MCF 10A (cell line): ENCODE measurements around the gene BACH2. TPM values are rescaled to one million over a fixed set of nuclear protein-coding genes. Genes with fewer than 3 reads are reported as not detected.

Source experiments
- BruUV-seq: library from RNA; stranded (reverse); fragments of 400-500 nt; replicated peaks from 2 replicates; lab custom pipeline; 2021; lab: Mats Ljungman, UMichigan
- CTCF ChIA-PET: fragments of 300-600 bp; sonication (Branson Sonifier 250); formaldehyde crosslinking; extraction: SDS; loops from one replicate; lab custom pipeline; 2021; ENCODE audit warnings: antibody characterized with exemption, inconsistent platforms; lab: Yijun Ruan, JAX
- POLR2A ChIA-PET: fragments of 300-600, 350-650 bp; sonication (Branson Sonifier 250); formaldehyde crosslinking; extraction: SDS; loops from one replicate; lab custom pipeline; 2020; ENCODE audit warnings: antibody characterized with exemption, inconsistent platforms; lab: Yijun Ruan, JAX
- DNase-seq: peaks from one replicate; pipeline ENCODE4 v3.0.0-alpha.2; 2018; ENCODE audit not compliant: unreplicated experiment
- H3K27ac Mint-ChIP-seq: one replicate; pipeline ENCODE4 v1.8.0; 2022; ENCODE audit warnings: mild to moderate bottlenecking, low read depth, mixed read lengths; ENCODE audit not compliant: unreplicated experiment
- H3K27me3 Mint-ChIP-seq: one replicate; pipeline ENCODE4 v1.8.0; 2022; ENCODE audit warnings: mixed read lengths; ENCODE audit not compliant: insufficient read depth, unreplicated experiment
- H3K36me3 Mint-ChIP-seq: one replicate; pipeline ENCODE4 v1.8.0; 2022; ENCODE audit warnings: mild to moderate bottlenecking, moderate library complexity, mixed read lengths; ENCODE audit not compliant: insufficient read depth, unreplicated experiment
- H3K4me1 Mint-ChIP-seq: one replicate; pipeline ENCODE4 v1.8.0; 2022; ENCODE audit warnings: mixed read lengths; ENCODE audit not compliant: insufficient read depth, unreplicated experiment
- H3K4me3 Mint-ChIP-seq: one replicate; pipeline ENCODE4 v1.8.0; 2022; ENCODE audit warnings: mild to moderate bottlenecking, moderate library complexity, mixed read lengths; ENCODE audit not compliant: unreplicated experiment
- H3K9me3 Mint-ChIP-seq: one replicate; pipeline ENCODE4 v1.8.0; 2022; ENCODE audit warnings: mixed read lengths; ENCODE audit not compliant: unreplicated experiment
- intact Hi-C: fragments of 100-400 bp; cut with micrococcal nuclease; formaldehyde crosslinking; loops from 2 replicates; pipeline ENCODE4 v1.14.1; 2022
- total RNA-seq: library from RNA; stranded (reverse); gene quantifications from 2 replicates; pipeline ENCODE4 v1.2.3, GENCODE V29; 2022
- TF ChIP-seq, protein P1 (sequence below): fragments of 200-600 bp; IDR thresholded peaks from one replicate; pipeline ENCODE4 v1.8.0; 2022; ENCODE audit warnings: antibody characterized with exemption, mild to moderate bottlenecking; ENCODE audit not compliant: unreplicated experiment

Gene BACH2
- total RNA-seq, 1 experiment from 2014 or later = 9.9 TPM

DNA sequence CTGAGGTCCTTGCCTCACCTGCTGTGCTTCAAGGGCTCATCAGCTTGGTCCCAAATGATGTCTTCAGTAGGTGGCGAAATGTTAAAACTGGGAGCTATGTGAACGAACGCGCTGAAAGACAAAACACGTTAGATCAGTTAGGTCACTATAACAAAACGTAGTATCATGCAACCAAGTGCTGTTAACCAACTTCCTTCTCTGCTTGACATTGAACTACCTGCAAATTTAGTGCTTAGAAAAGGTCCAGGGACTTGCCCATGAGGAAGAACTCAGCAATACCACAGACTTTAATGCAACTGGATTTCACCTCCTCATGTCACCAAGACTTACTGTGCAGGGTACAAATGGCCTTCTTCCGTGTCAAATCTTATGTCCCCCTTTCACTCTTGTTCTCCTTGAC is 24.8 kb downstream of the BACH2 start:
- intact Hi-C loops = no loop called here
- CTCF ChIA-PET = interaction anchor here (0.7 to 1.3 kb wide), 2 partner anchors 13 to 15 kb away, joined by 3 to 4 read pairs; no protein-coding TSS in a partner anchor
- TF ChIP-seq, protein P1, sequence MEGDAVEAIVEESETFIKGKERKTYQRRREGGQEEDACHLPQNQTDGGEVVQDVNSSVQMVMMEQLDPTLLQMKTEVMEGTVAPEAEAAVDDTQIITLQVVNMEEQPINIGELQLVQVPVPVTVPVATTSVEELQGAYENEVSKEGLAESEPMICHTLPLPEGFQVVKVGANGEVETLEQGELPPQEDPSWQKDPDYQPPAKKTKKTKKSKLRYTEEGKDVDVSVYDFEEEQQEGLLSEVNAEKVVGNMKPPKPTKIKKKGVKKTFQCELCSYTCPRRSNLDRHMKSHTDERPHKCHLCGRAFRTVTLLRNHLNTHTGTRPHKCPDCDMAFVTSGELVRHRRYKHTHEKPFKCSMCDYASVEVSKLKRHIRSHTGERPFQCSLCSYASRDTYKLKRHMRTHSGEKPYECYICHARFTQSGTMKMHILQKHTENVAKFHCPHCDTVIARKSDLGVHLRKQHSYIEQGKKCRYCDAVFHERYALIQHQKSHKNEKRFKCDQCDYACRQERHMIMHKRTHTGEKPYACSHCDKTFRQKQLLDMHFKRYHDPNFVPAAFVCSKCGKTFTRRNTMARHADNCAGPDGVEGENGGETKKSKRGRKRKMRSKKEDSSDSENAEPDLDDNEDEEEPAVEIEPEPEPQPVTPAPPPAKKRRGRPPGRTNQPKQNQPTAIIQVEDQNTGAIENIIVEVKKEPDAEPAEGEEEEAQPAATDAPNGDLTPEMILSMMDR = no peak
- BruUV-seq = no TSS peak
- POLR2A ChIA-PET = interaction anchor here (0.6 kb wide), 1 partner anchor 203 kb away, joined by 4 read pairs; no protein-coding TSS in a partner anchor
- H3K27me3 Mint-ChIP-seq = no peaks in the 10 kb centered on the region
- DNase-seq = no peak
- H3K4me3 Mint-ChIP-seq = no peak overlapping the region
- H3K36me3 Mint-ChIP-seq = peaks cover 5% of the 10 kb centered on the region
- no peak overlapping the region for H3K27ac Mint-ChIP-seq
- peaks cover 9% of the 10 kb centered on the region for H3K4me1 Mint-ChIP-seq
- no peaks in the 10 kb centered on the region for H3K9me3 Mint-ChIP-seq

DNA sequence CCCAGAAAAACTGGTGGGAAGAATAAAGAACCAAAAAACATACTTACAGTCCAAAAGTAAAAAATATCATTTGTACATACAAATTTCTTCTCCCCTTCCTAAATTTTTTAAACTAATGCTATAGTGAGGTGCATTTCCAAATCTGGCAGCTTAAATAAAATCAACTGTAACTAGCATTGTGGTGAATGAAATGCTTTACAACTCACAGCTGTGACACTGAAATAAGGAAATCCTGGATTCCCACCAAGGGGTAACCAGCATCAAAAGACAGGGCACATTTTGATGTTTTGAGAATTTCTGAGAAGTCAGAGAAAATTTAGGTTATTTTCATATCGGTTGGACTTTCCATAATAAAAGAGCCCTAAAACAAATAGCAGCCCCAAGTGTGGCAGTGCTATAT is 27.3 kb downstream of the BACH2 start:
- no peaks in the 10 kb centered on the region for H3K27me3 Mint-ChIP-seq
- H3K4me1 Mint-ChIP-seq = peaks cover 9% of the 10 kb centered on the region
- ChIA-PET POLR2A (interaction anchor here (1.7 kb wide), 1 partner anchor 15 kb away, joined by 3 read pairs; no protein-coding TSS in a partner anchor), CTCF (no interaction called here)
- intact Hi-C loops = no loop called here
- H3K27ac Mint-ChIP-seq = no peak overlapping the region
- DNase-seq = no peak
- no peaks in the 10 kb centered on the region for H3K9me3 Mint-ChIP-seq
- H3K4me3 Mint-ChIP-seq = no peak overlapping the region
- TF ChIP-seq, protein P1 = no peak
- peaks cover 5% of the 10 kb centered on the region for H3K36me3 Mint-ChIP-seq
- BruUV-seq = no TSS peak

DNA sequence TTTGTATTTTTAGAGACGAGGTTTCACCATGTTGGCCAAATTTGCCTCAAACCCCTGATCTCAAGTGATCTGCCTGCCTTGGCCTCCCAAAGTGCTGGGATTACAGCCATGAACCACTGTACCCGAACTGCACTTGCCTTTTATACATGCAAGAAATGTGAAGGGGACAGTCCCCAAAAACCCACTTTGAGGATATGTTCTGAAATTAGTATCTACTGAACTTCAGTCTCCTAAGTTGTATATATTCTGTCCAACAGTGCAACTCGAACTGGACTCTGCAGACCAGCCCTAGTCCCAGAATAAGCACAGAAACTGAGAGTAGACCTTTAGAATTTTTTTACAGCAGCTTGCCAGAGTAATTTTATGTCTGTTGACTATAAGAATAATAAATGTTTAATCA is 28.5 kb downstream of the BACH2 start:
- Mint-ChIP-seq H3K27ac (no peak overlapping the region), H3K27me3 (no peaks in the 10 kb centered on the region), H3K36me3 (peaks cover 5% of the 10 kb centered on the region), H3K4me1 (peaks cover 9% of the 10 kb centered on the region), H3K9me3 (no peaks in the 10 kb centered on the region), H3K4me3 (no peak overlapping the region)
- no peak for DNase-seq
- no TSS peak for BruUV-seq
- intact Hi-C loops = no loop called here
- TF ChIP-seq, protein P1 = no peak
- CTCF ChIA-PET = interaction anchor here (1.3 kb wide), 1 partner anchor 17 kb away, joined by 4 read pairs; no protein-coding TSS in a partner anchor
- POLR2A ChIA-PET = interaction anchor here (1.7 kb wide), 1 partner anchor 14 kb away, joined by 3 read pairs; no protein-coding TSS in a partner anchor

DNA sequence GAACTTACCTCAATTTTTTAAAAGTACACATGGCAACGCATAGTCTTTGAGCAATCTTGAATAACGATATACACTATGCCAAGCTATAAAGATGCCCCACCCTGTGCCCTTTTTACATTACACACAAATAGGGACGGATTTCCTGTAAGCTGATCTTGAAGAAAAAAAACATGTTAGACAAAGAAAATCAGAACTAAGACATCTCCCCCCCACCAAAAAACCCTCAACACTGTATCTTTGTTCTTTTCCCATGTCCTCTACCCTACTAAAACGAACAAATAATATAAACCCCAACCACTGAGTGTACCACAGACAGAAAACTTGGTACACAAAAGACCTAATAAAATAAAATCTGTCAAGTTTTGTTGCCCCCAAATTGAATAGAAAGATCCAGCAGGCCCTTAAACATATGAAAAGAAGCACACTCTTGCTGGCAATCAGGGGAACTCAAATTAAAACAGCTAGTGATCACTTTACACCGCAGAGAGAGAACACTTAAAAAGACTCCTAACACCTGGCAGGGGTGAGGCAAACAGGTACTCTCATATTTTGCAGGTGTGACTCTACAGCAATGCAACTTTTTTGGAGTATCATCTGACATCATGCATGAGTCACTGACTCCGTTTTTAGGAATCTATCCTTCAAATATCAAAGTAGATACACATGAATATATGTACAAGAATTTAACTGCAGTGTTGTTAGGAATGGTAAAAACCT is 29.6 kb downstream of the BACH2 start:
- Mint-ChIP-seq H3K4me3 (no peak overlapping the region), H3K4me1 (peaks cover 9% of the 10 kb centered on the region), H3K36me3 (peaks cover 5% of the 10 kb centered on the region), H3K9me3 (no peaks in the 10 kb centered on the region), H3K27me3 (no peaks in the 10 kb centered on the region), H3K27ac (no peak overlapping the region)
- BruUV-seq = no TSS peak
- no peak for DNase-seq
- ChIA-PET CTCF (no interaction called here), POLR2A (interaction anchor here (0.6 kb wide), 1 partner anchor 77 kb away, joined by 3 read pairs; no protein-coding TSS in a partner anchor)
- intact Hi-C loops = no loop called here
- TF ChIP-seq, protein P1 = no peak
